HG03064 (cell line): ENCODE measurements around the gene KDM6A.

Experiments
- ATAC-seq: cut with Tn5 transposase; IDR thresholded peaks from one replicate; pipeline ENCODE4 v1.9.1; 2021; ENCODE audit warnings: low read depth; ENCODE audit not compliant: unreplicated experiment

Gene KDM6A

DNA sequence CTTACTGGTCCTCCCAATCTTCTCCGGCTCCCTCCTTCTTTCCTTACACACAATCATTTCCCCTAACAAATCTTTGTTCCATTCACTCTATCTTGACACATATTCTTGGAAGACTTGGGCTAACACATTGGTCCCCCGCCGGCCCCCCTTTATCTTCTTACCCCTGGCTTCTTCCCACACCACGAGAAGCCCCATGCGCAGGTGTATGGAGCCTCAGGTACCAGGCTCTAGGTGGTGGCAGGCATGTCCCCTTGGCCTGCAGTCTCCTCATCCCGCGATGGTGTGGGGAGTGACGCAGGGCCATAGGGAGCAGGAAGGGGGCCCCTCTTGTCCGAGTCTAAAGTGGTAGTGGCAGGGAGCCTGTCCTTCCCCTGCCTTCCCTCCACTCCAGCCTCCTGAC lies 277.8 kb downstream of the KDM6A start:
- ATAC-seq, result no peak

- ATAC-seq, result no peak
Measured at GRCh38 chrX:45154033-45154360, 281.0 kb downstream of the KDM6A start.

DNA sequence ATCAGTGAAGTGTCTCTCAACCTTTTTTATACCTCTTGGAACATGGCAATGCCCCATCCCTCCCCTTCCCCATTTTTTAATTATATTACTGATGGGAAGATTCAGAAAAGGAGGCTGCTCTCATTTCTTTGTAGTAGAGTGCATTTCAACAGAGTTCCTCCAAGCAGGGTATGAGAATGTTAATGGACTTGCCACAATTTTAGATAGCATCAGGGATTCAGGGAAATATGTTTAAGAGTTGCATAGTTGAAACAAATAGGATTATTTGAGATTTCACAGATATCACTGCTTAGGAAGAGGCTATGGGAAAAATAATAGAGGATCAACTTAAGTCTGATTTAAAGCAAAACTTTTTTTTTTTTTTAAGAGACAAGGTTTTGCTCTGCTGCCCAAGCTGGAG lies 281.5 kb downstream of the KDM6A start:
- no peak for ATAC-seq

DNA sequence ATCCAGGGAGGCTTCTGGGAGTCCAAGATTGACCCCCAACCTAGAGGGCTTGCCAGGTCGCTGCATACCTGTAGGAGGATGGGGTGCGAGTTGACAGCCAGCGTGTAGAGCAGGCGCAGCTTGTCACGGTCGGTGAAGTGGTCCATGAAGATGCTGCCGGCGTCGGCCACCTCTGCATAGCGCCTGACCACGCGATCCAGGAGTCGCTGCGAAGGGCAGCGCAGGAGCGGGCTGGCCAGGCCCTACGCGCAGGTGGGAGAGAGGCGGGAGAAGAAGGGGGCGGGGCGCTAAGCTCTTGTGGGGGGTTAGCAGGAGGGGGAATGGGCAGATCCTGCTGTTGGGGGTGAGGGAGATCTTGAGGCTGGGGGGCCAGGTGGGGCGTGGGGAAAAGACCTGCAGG lies 284.7 kb downstream of the KDM6A start:
- ATAC-seq, result no peak
